Endodermal cell (in vitro differentiated cells): ENCODE measurements around the gene ZCRB1. TPM values are rescaled to one million over a fixed set of nuclear protein-coding genes. Genes with fewer than 3 reads are reported as not detected.

ENCODE experiments used
- DNase-seq: peaks from one replicate; pipeline ENCODE4 v3.0.0-alpha.2; 2017
- H3K27ac ChIP-seq: 2 replicates; pipeline ENCODE4 v1.5.1; 2013; ENCODE audit warnings: mild to moderate bottlenecking, low read depth, low read length, moderate library complexity
- H3K27me3 ChIP-seq: 2 replicates; pipeline ENCODE4 v1.6.1; 2013; ENCODE audit warnings: mild to moderate bottlenecking, low read length, moderate library complexity; ENCODE audit not compliant: insufficient read depth, control insufficient read depth, poor library complexity, severe bottlenecking
- H3K36me3 ChIP-seq: 2 replicates; pipeline ENCODE4 v1.7.0; 2013; ENCODE audit warnings: mild to moderate bottlenecking, low read length, moderate library complexity; ENCODE audit not compliant: control insufficient read depth, insufficient read depth
- H3K4me1 ChIP-seq: one replicate; pipeline ENCODE4 v1.7.0; 2013; ENCODE audit warnings: low read length; ENCODE audit not compliant: control insufficient read depth, insufficient read depth
- H3K4me3 ChIP-seq: 2 replicates; pipeline ENCODE4 v1.5.1; 2013; ENCODE audit warnings: mild to moderate bottlenecking, low read length, moderate library complexity
- H3K9ac ChIP-seq: 2 replicates; pipeline ENCODE4 v1.6.1; 2013; ENCODE audit warnings: mild to moderate bottlenecking, low read length, moderate library complexity; ENCODE audit not compliant: poor library complexity, severe bottlenecking; ENCODE audit errors: extremely low read depth
- H3K9me3 ChIP-seq: 2 replicates; pipeline ENCODE4 v1.6.1; 2013; ENCODE audit warnings: mild to moderate bottlenecking, low read length, moderate library complexity; ENCODE audit not compliant: control insufficient read depth
- H3K27ac Mint-ChIP-seq: 2 replicates; pipeline ENCODE4 v1.8.0; 2020; ENCODE audit warnings: mixed read lengths
- H3K27me3 Mint-ChIP-seq: 2 replicates; pipeline ENCODE4 v1.8.0; 2021; ENCODE audit warnings: mild to moderate bottlenecking, mixed read lengths; ENCODE audit not compliant: insufficient read depth
- H3K36me3 Mint-ChIP-seq: 2 replicates; pipeline ENCODE4 v1.8.0; 2020; ENCODE audit warnings: low read depth, mixed read lengths
- H3K4me1 Mint-ChIP-seq: 2 replicates; pipeline ENCODE4 v1.8.0; 2020; ENCODE audit warnings: mixed read lengths
- H3K4me3 Mint-ChIP-seq: 2 replicates; pipeline ENCODE4 v1.8.0; 2020; ENCODE audit warnings: mild to moderate bottlenecking, moderate library complexity, mixed read lengths
- H3K9me3 Mint-ChIP-seq: 2 replicates; pipeline ENCODE4 v1.8.0; 2020; ENCODE audit warnings: mild to moderate bottlenecking, mixed read lengths
- WGBS, 2 experiments: methylation state at CpG; one replicate each; pipeline versions ENCODE4 v1.1.5 to v1.1.7; 2013; ENCODE audit warnings: missing lambda C conversion rate in 2 of 2, mixed read lengths in 1 of 2; ENCODE audit not compliant: insufficient coverage in 1 of 2, insufficient read length in 1 of 2; 5-methylcytosine and 5-hydroxymethylcytosine counted together
- total RNA-seq, 2 donors: library from RNA; stranded (reverse); fragmentation: NEBNext Ultra II Directional in 1 of 2; extraction: Animal tissue kit (Norgen Biotek cat#: 25700) in 1 of 2; gene quantifications; 2 replicates in 1 of 2; 3 replicates in 1 of 2; pipeline ENCODE4 v1.2.1, GENCODE V29; 2021
- TF ChIP-seq, protein P1 (sequence below): fragments of 200-600 bp; sonication (generic); conservative IDR thresholded peaks from 2 replicates; pipeline ENCODE4 v1.5.0; 2021; ENCODE audit warnings: antibody characterized with exemption, mild to moderate bottlenecking

Gene ZCRB1
- total RNA-seq, 2 donors from 2014 or later: 61.1 to 78.4 TPM

DNA sequence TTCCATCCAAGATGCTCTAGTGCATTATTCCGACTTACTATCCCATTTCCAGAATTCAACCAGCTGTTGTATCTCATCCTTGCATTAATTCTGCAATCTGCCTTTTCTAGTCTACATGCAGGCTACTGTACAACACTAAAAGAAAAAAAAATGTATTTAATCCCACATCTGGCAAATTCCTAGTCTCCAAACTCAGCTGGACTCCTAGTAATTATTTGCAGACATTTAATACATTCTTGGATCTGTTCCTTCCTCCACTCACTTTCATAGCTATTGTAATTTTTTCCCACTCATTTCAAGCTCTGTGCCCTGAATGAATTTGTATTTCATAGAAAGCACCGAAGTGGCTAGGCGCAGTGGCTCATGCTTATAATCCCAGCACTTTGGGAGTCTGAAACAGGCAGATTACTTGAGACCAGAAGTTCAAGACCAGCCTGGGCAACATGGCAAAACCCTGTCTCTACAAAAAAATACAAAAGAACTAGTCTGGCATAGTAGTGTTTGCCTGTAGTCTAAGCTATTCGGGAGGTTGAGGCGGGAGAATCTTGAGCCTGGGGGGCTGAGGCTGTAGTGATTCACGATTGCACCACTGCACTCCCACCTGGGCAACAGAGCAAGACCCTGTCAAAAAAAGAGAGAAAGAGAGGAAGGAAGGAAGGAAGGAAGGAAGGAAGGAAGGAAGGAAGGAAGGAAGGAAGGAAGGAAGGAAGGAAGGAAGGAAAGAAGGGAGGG, 48.3 kb downstream of the ZCRB1 start:
- Mint-ChIP-seq H3K4me3 (no peak overlapping the region), H3K27ac (no peak overlapping the region), H3K27me3 (peaks cover 12% of the 10 kb centered on the region), H3K36me3 (no peaks in the 10 kb centered on the region), H3K9me3 (peaks cover 4% of the 10 kb centered on the region), H3K4me1 (peaks cover 10% of the 10 kb centered on the region)
- Histone ChIP-seq H3K36me3 (no peaks in the 10 kb centered on the region), H3K9ac (no peak overlapping the region), H3K27me3 (no peaks in the 10 kb centered on the region), H3K4me3 (no peak overlapping the region), H3K4me1 (peaks cover 5% of the 10 kb centered on the region), H3K27ac (no peak overlapping the region), H3K9me3 (no peaks in the 10 kb centered on the region)
- 87 to 94% methylated on average over 5 to 6 of the region's 6 CpGs for WGBS, 2 experiments
- no peak for DNase-seq
- TF ChIP-seq, protein P1, sequence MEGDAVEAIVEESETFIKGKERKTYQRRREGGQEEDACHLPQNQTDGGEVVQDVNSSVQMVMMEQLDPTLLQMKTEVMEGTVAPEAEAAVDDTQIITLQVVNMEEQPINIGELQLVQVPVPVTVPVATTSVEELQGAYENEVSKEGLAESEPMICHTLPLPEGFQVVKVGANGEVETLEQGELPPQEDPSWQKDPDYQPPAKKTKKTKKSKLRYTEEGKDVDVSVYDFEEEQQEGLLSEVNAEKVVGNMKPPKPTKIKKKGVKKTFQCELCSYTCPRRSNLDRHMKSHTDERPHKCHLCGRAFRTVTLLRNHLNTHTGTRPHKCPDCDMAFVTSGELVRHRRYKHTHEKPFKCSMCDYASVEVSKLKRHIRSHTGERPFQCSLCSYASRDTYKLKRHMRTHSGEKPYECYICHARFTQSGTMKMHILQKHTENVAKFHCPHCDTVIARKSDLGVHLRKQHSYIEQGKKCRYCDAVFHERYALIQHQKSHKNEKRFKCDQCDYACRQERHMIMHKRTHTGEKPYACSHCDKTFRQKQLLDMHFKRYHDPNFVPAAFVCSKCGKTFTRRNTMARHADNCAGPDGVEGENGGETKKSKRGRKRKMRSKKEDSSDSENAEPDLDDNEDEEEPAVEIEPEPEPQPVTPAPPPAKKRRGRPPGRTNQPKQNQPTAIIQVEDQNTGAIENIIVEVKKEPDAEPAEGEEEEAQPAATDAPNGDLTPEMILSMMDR: no peak

- H3K4me3 Mint-ChIP-seq: no peak overlapping the region
- Histone ChIP-seq H3K4me3 (no peak overlapping the region), H3K27ac (no peak overlapping the region), H3K9ac (no peak overlapping the region), H3K27me3 (no peaks in the 10 kb centered on the region), H3K4me1 (no peaks in the 10 kb centered on the region), H3K9me3 (no peaks in the 10 kb centered on the region), H3K36me3 (no peaks in the 10 kb centered on the region)
- no peak overlapping the region for H3K27ac Mint-ChIP-seq
- H3K27me3 Mint-ChIP-seq: peaks cover 12% of the 10 kb centered on the region
- TF ChIP-seq, protein P1: no peak
- no peaks in the 10 kb centered on the region for H3K36me3 Mint-ChIP-seq
- 85 to 89% methylated on average over 3 to 4 of the region's 4 CpGs for WGBS, 2 experiments
- peaks cover 4% of the 10 kb centered on the region for H3K4me1 Mint-ChIP-seq
- DNase-seq: no peak
- H3K9me3 Mint-ChIP-seq: peaks cover 4% of the 10 kb centered on the region
These were observed 50.4 kb downstream of the ZCRB1 start for GRCh38 chr12:42275499-42275898.

GRCh38 chr12:42273706-42274105, 52.2 kb downstream of the ZCRB1 start:
- Mint-ChIP-seq H3K9me3 (peaks cover 4% of the 10 kb centered on the region), H3K4me1 (peaks cover 4% of the 10 kb centered on the region), H3K27me3 (peaks cover 11% of the 10 kb centered on the region), H3K4me3 (no peak overlapping the region), H3K27ac (no peak overlapping the region), H3K36me3 (no peaks in the 10 kb centered on the region)
- Histone ChIP-seq H3K9me3 (no peaks in the 10 kb centered on the region), H3K4me1 (no peaks in the 10 kb centered on the region), H3K9ac (no peak overlapping the region), H3K4me3 (no peak overlapping the region), H3K36me3 (no peaks in the 10 kb centered on the region), H3K27ac (no peak overlapping the region), H3K27me3 (no peaks in the 10 kb centered on the region)
- TF ChIP-seq, protein P1: no peak
- 96 to 100% methylated on average over 5 to 21 of the region's 21 CpGs for WGBS, 2 experiments
- DNase-seq: no peak
